IPS-NIHi7 (cell line): ENCODE measurements around the gene C10orf88.

Source experiments
- DNase-seq: peaks from one replicate; pipeline ENCODE4 v3.0.0; 2012; ENCODE audit warnings: mixed read lengths; ENCODE audit errors: extremely low spot score

The C10orf88 gene

GRCh38 chr10:122953902-122954730 is at the start of gene C10orf88:
Gene C10orf88, minus strand, starts transcription at chr10:122954227. Its CDS starts 49 bp downstream, at chr10:122954178.
- peak; percentile 99 for DNase-seq

- no peak for DNase-seq
Measured at GRCh38 chr10:123001370-123001769, 47.3 kb upstream of the C10orf88 start.

GRCh38 chr10:123000155-123000554 is 46.1 kb upstream of the C10orf88 start:
- DNase-seq, result no peak

- DNase-seq, result no peak
Measured at GRCh38 chr10:122999347-122999746, 45.3 kb upstream of the C10orf88 start.

- no peak for DNase-seq
Measured at GRCh38 chr10:122998934-122999333, 44.9 kb upstream of the C10orf88 start.

- DNase-seq, result no peak
Measured at GRCh38 chr10:122998360-122998917, 44.4 kb upstream of the C10orf88 start.

- no peak for DNase-seq
Measured at GRCh38 chr10:122997864-122998263, 43.8 kb upstream of the C10orf88 start.

- no peak for DNase-seq
Measured at GRCh38 chr10:122995936-122996335, 41.9 kb upstream of the C10orf88 start.

- no peak for DNase-seq
Measured at GRCh38 chr10:122993797-122994336, 39.8 kb upstream of the C10orf88 start.

GRCh38 chr10:122992031-122992585 is 38.1 kb upstream of the C10orf88 start:
- DNase-seq, result no peak

GRCh38 chr10:122990278-122990677 is 36.3 kb upstream of the C10orf88 start:
- no peak for DNase-seq

- no peak for DNase-seq
Measured at GRCh38 chr10:122988501-122988900, 34.5 kb upstream of the C10orf88 start.

GRCh38 chr10:122986335-122986734 is 32.3 kb upstream of the C10orf88 start:
- DNase-seq, result no peak

- no peak for DNase-seq
Measured at GRCh38 chr10:122984708-122985107, 30.7 kb upstream of the C10orf88 start.

- no peak for DNase-seq
Measured at GRCh38 chr10:122983898-122984297, 29.9 kb upstream of the C10orf88 start.

- DNase-seq, result peak; percentile 47
Measured at GRCh38 chr10:122981066-122981464, 27.0 kb upstream of the C10orf88 start.

- peak; percentile 95 for DNase-seq
Measured at GRCh38 chr10:122980209-122981065, 26.4 kb upstream of the C10orf88 start, which contains the start of gene PSTK. Gene PSTK, plus strand, starts transcription at chr10:122980401. Its CDS starts 79 bp downstream, at chr10:122980480.

GRCh38 chr10:122974543-122975064 is 20.6 kb upstream of the C10orf88 start:
- no peak for DNase-seq

GRCh38 chr10:122974023-122974422 is 20.0 kb upstream of the C10orf88 start:
- no peak for DNase-seq

GRCh38 chr10:122968698-122969097 is 14.7 kb upstream of the C10orf88 start:
- no peak for DNase-seq

- no peak for DNase-seq
Measured at GRCh38 chr10:122966879-122967278, 12.9 kb upstream of the C10orf88 start.
